Heart right ventricle (tissue), 16 donors: Measurements from ENCODE around the gene SERPINE2. TPM values are rescaled to one million over a fixed set of nuclear protein-coding genes. Genes with fewer than 3 reads are reported as not detected.

Source experiments
- ATAC-seq, 8 donors: fragments of 200-7000 bp; cut with Tn5 transposase; one replicate each; pipeline ENCODE4 v1.9.1; 2020; ENCODE audit warnings: mild to moderate bottlenecking in 8 of 8, moderate library complexity in 8 of 8, moderate number of reproducible peaks in 1 of 8
- DNase-seq, 2 donors: peaks; one replicate each; pipeline ENCODE4 v3.0.0-alpha.2; 2020
- H3K27ac ChIP-seq, 10 donors: fragments of 200-600 bp; sonication (generic) in 2 of 10; one replicate each; pipeline versions ENCODE4 v1.5.0 to v1.8.0; 2020 to 2022; ENCODE audit warnings: mild to moderate bottlenecking in 3 of 10
- H3K27me3 ChIP-seq, 7 donors: fragments of 200-600 bp; one replicate each; pipeline ENCODE4 v1.8.0; 2021 to 2022; ENCODE audit warnings: mild to moderate bottlenecking in 2 of 7
- H3K36me3 ChIP-seq, 9 donors: fragments of 200-600 bp; sonication (generic) in 1 of 9; one replicate each; pipeline versions ENCODE4 v1.5.0 to v1.8.0; 2020 to 2022; ENCODE audit warnings: mild to moderate bottlenecking in 2 of 9
- H3K4me1 ChIP-seq, 9 donors: fragments of 200-600 bp; sonication (generic) in 1 of 9; one replicate each; pipeline versions ENCODE4 v1.5.0 to v1.8.0; 2020 to 2022; ENCODE audit warnings: mild to moderate bottlenecking in 4 of 9
- H3K4me3 ChIP-seq, 10 donors: fragments of 200-600 bp; sonication (generic) in 2 of 10; one replicate each; pipeline versions ENCODE4 v1.5.0 to v1.8.0; 2020 to 2022; ENCODE audit warnings: mild to moderate bottlenecking in 7 of 10, moderate library complexity in 2 of 10
- H3K9me3 ChIP-seq, 11 donors: fragments of 200-600 bp in 10 of 11; sonication (generic) in 2 of 11; one replicate each; pipeline versions ENCODE4 v1.5.0 to v1.8.0; 2013 to 2022; ENCODE audit warnings: mild to moderate bottlenecking in 2 of 11, control low read depth in 1 of 11, moderate library complexity in 1 of 11
- WGBS, 2 donors: extraction: QIAGEN DNeasy Blood & Tissue Kit; methylation state at CpG; one replicate each; pipeline ENCODE4 v1.1.7; 2013; ENCODE audit warnings: inconsistent platforms in 1 of 2; 5-methylcytosine and 5-hydroxymethylcytosine counted together
- intact Hi-C, 10 donors: fragments of 100-400 bp; cut with DNase I; formaldehyde crosslinking; loops; one replicate each; pipeline versions ENCODE4 v1.11.1 to v1.14.2; 2022
- polyA plus RNA-seq, 2 donors: library from polyadenylated mRNA; stranded (reverse); fragments of 200-250 nt; gene quantifications; one replicate each; pipeline ENCODE4 v1.2.3, GENCODE V29; 2013
- total RNA-seq, 10 donors: library from RNA; stranded (reverse); fragmentation: NEBNext Ultra II Directional in 3 of 10; extraction: Animal tissue kit (Norgen Biotek cat#: 25700) in 3 of 10; gene quantifications; one replicate each; pipeline versions ENCODE4 v1.2.1 to v1.2.4, GENCODE V29; 2021 to 2023
- TF ChIP-seq, protein P1 (sequence below), 9 donors: fragments of 200-600 bp; sonication (generic) in 2 of 9; IDR thresholded peaks; one replicate each; pipeline versions ENCODE4 v1.5.0 to v1.8.0; 2021 to 2022; ENCODE audit warnings: antibody characterized with exemption in 9 of 9, mild to moderate bottlenecking in 5 of 9, moderate library complexity in 1 of 9
- donor health status: Arrhythmogenic right ventricular cardiomyopathy.
- donor health status: ischemic (EF 13 %, LVEDD 7.1; RV severe dilation, severe dysfunction).
- donor health status: healthy with polysubstance abuse.
- donor health status: DM: no; HTN: yes; CAD: no.
- donor health status: DM: no; HTN: no; CAD: no.
- donor health status: ischemic (EF 25% LVEDD 6.9; RV normal size, moderate dysfunction).
- donor health status: ischemic (EF 25% LVEDD 5.7; RV mildly dilated, moderate dysfunction).
- donor health status: healthy.
- donor health status: DM: yes; HTN: yes; CAD: no.
- donor health status: Ischemic cardiomyopathy.
- donor health status: ischemic (EF 35%, LVEDD 5.7; RV mildly dilated, moderate dysfunction).
- donor health status: nonischemic (EF 11% LVEDD 7.7; RV severe dilation, severe dysfunction).
- donor health status: DM: yes; HTN: yes; CAD: no.
- donor health status: PGD.
- donor health status: ischemic (EF 29% LVEDD 5.4; RV normal size, mild dysfunction).
- donor health status: nonischemic (EF 23%, LVEDD 6.1; RV moderate dilation, normal function).

SERPINE2 gene
- total and polyA plus RNA-seq, 12 donors, result 5.3 to 56.6 (median 19.7) TPM

DNA sequence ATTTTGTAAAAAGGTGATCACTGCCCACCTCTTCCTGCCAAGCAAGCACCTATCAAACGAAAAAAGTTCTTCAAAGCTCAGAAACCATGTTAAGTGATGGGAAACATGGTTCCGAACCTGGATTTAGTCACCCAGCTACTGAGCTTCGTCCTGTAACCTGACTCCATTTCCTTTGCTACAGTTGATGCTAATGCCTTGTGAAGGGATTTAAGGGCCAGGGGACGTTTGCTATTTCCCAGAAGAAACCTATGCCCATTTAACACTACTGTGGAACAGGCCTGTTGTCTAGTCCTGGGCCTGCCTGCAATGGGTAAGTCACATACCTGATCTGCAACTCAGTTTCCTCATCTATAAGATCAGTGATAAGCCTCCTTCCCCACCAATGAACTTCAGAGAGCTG lies 14.8 kb downstream of the SERPINE2 start:
- H3K9me3 ChIP-seq, result peaks cover 0 to 7% (median 0%) of the 10 kb centered on the region in 11 donors
- no peak overlapping the region for H3K4me3 ChIP-seq
- H3K27me3 ChIP-seq, result peaks cover 0 to 7% (median 0%) of the 10 kb centered on the region in 7 donors
- TF ChIP-seq, protein P1, sequence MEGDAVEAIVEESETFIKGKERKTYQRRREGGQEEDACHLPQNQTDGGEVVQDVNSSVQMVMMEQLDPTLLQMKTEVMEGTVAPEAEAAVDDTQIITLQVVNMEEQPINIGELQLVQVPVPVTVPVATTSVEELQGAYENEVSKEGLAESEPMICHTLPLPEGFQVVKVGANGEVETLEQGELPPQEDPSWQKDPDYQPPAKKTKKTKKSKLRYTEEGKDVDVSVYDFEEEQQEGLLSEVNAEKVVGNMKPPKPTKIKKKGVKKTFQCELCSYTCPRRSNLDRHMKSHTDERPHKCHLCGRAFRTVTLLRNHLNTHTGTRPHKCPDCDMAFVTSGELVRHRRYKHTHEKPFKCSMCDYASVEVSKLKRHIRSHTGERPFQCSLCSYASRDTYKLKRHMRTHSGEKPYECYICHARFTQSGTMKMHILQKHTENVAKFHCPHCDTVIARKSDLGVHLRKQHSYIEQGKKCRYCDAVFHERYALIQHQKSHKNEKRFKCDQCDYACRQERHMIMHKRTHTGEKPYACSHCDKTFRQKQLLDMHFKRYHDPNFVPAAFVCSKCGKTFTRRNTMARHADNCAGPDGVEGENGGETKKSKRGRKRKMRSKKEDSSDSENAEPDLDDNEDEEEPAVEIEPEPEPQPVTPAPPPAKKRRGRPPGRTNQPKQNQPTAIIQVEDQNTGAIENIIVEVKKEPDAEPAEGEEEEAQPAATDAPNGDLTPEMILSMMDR (IDR thresholded peaks at IDR 0.05), result no peak
- ATAC-seq (no peak), DNase-seq (no peak)
- H3K4me1 ChIP-seq, result peaks cover 0 to 18% (median 0%) of the 10 kb centered on the region in 9 donors
- no peaks in the 10 kb centered on the region for H3K36me3 ChIP-seq
- intact Hi-C loops, result no loop called here
- WGBS, 2 donors, result 53 to 63% methylated on average over 4 of the region's 4 CpGs
- H3K27ac ChIP-seq, result no peak overlapping the region

DNA sequence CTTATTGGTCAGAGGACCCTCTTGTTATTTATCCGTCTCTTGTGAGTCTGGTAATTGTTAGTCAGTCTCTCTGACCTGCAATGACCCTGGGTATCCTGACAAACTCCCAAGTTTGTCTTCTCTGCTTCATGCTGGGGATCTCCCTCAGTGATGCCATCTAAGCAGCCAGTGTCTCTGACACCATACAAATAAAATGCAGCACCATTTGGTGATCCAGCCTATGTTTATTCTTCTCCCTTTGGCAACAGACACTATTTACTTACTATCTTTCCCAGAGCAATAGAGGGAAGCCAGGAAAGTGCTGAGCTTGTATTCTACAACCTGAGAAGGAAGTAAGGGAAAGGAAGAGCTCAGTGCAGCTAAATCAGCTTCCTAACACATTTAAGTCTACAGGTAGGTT lies 15.9 kb downstream of the SERPINE2 start:
- ATAC-seq (no peak), DNase-seq (no peak)
- TF ChIP-seq, protein P1 (IDR thresholded peaks at IDR 0.05), result no peak
- Histone ChIP-seq H3K36me3 (no peaks in the 10 kb centered on the region), H3K9me3 (peaks cover 0 to 7% (median 0%) of the 10 kb centered on the region in 11 donors), H3K27ac (no peak overlapping the region), H3K4me1 (peaks cover 0 to 18% (median 0%) of the 10 kb centered on the region in 9 donors), H3K4me3 (no peak overlapping the region), H3K27me3 (peaks cover 0 to 2% (median 0%) of the 10 kb centered on the region in 7 donors)
- 75 to 79% methylated on average over 1 of the region's 1 CpG for WGBS, 2 donors
- intact Hi-C loops, result no loop called here

- ATAC-seq (no peak), DNase-seq (no peak)
- TF ChIP-seq, protein P1 (IDR thresholded peaks at IDR 0.05), result no peak
- H3K27me3 ChIP-seq, result no peaks in the 10 kb centered on the region
- H3K4me3 ChIP-seq, result no peak overlapping the region
- intact Hi-C loops, result no loop called here
- H3K4me1 ChIP-seq, result peaks cover 0 to 18% (median 0%) of the 10 kb centered on the region in 9 donors
- no peaks in the 10 kb centered on the region for H3K36me3 ChIP-seq
- H3K27ac ChIP-seq, result no peak overlapping the region
- H3K9me3 ChIP-seq, result peaks cover 0 to 7% (median 0%) of the 10 kb centered on the region in 11 donors
Observed at GRCh38 chr2:224022486-224022885, 16.6 kb downstream of the SERPINE2 start.

GRCh38 chr2:224020523-224020922 lies 18.6 kb downstream of the SERPINE2 start:
- no peak for DNase-seq
- TF ChIP-seq, protein P1 (IDR thresholded peaks at IDR 0.05), result no peak
- WGBS, 2 donors, result 83% methylated on average over 3 of the region's 3 CpGs
- Histone ChIP-seq H3K27ac (no peak overlapping the region), H3K36me3 (no peaks in the 10 kb centered on the region), H3K9me3 (peaks cover 0 to 7% (median 0%) of the 10 kb centered on the region in 11 donors), H3K4me1 (peaks cover 0 to 3% (median 0%) of the 10 kb centered on the region in 9 donors), H3K27me3 (no peaks in the 10 kb centered on the region), H3K4me3 (no peak overlapping the region)
- intact Hi-C loops, result no loop called here
- ATAC-seq, result no peak
